Immature natural killer cell (primary cell): ENCODE results near the gene BAHD1. TPM values are rescaled to one million over a fixed set of nuclear protein-coding genes. Genes with fewer than 3 reads are reported as not detected.

Source experiments
- DNase-seq, 3 donors: peaks; one replicate each; pipeline ENCODE4 v3.0.0; 2022; ENCODE audit warnings: mixed read lengths in 1 of 3
- H3K27ac Mint-ChIP-seq, 6 donors: one replicate each; pipeline ENCODE4 v1.8.0; 2020; ENCODE audit warnings: mixed read lengths in 6 of 6, mild to moderate bottlenecking in 5 of 6, inconsistent platforms in 4 of 6, moderate library complexity in 3 of 6
- H3K27me3 Mint-ChIP-seq, 3 donors: one replicate each; pipeline ENCODE4 v1.8.0; 2020 to 2021; ENCODE audit warnings: low read depth in 3 of 3, mild to moderate bottlenecking in 3 of 3, mixed read lengths in 3 of 3, moderate library complexity in 3 of 3, inconsistent platforms in 1 of 3
- H3K36me3 Mint-ChIP-seq, 3 donors: one replicate each; pipeline ENCODE4 v1.8.0; 2020; ENCODE audit warnings: mixed read lengths in 3 of 3, inconsistent platforms in 2 of 3, mild to moderate bottlenecking in 2 of 3
- H3K4me1 Mint-ChIP-seq, 2 donors: one replicate each; pipeline ENCODE4 v1.8.0; 2020; ENCODE audit warnings: inconsistent platforms in 2 of 2, mild to moderate bottlenecking in 2 of 2, mixed read lengths in 2 of 2, moderate library complexity in 1 of 2
- H3K4me3 Mint-ChIP-seq, 5 donors: one replicate each; pipeline ENCODE4 v1.8.0; 2020; ENCODE audit warnings: mild to moderate bottlenecking in 5 of 5, mixed read lengths in 5 of 5, inconsistent platforms in 3 of 5, moderate library complexity in 3 of 5
- H3K9me3 Mint-ChIP-seq, 6 donors: one replicate each; pipeline ENCODE4 v1.8.0; 2020; ENCODE audit warnings: mild to moderate bottlenecking in 6 of 6, mixed read lengths in 6 of 6, inconsistent platforms in 4 of 6, moderate library complexity in 3 of 6
- polyA plus RNA-seq, 3 donors: library from polyadenylated mRNA; unstranded; fragments of 300-500 nt; fragmentation: Illumina TruSeq; gene quantifications; one replicate each; pipeline ENCODE4 v1.2.3, GENCODE V29; 2021

Gene BAHD1
- polyA plus RNA-seq, 3 donors from 2014 or later: 2.1 to 6.1 (median 3.4) TPM

- Mint-ChIP-seq H3K9me3 (no peaks in the 10 kb centered on the region), H3K4me3 (peak within 1 kb of the TSS; percentile 85 to 93 (median 88)), H3K4me1 (peaks cover 15 to 18% of the 10 kb centered on the region in 2 donors), H3K27ac (peak within 1 kb of the TSS; percentile 75 to 94 (median 86)), H3K36me3 (peaks cover 0 to 5% (median 0%) of the 10 kb centered on the region in 3 donors), H3K27me3 (no peaks in the 10 kb centered on the region)
- DNase-seq: peak; percentile 67 to 70 (median 68)
These were observed 29.8 kb downstream of the BAHD1 start, which contains the start of gene CHST14 for GRCh38 chr15:40470423-40471104. TSS of gene CHST14 (plus strand) at chr15:40470984. CDS start at chr15:40471214, 230 bp downstream.

- DNase-seq: peak; percentile 48 to 66 (median 57)
- H3K27ac Mint-ChIP-seq: peak overlapping the region; percentile 75 to 94 (median 85)
- peak overlapping the region; percentile 85 to 93 (median 88) for H3K4me3 Mint-ChIP-seq
- peaks cover 15 to 18% of the 10 kb centered on the region in 2 donors for H3K4me1 Mint-ChIP-seq
- no peaks in the 10 kb centered on the region for H3K27me3 Mint-ChIP-seq
- H3K36me3 Mint-ChIP-seq: peaks cover 0 to 5% (median 0%) of the 10 kb centered on the region in 3 donors
- no peaks in the 10 kb centered on the region for H3K9me3 Mint-ChIP-seq
These were observed 30.5 kb downstream of the BAHD1 start for GRCh38 chr15:40471105-40471807.

- Mint-ChIP-seq H3K4me1 (peaks cover 15 to 18% of the 10 kb centered on the region in 2 donors), H3K27me3 (no peaks in the 10 kb centered on the region), H3K27ac (peak overlapping the region; percentile 75 to 94 (median 85)), H3K36me3 (peaks cover 0 to 2% (median 0%) of the 10 kb centered on the region in 3 donors), H3K4me3 (peak overlapping the region; percentile 85 to 93 (median 88)), H3K9me3 (no peaks in the 10 kb centered on the region)
- no peak for DNase-seq
These were observed 31.0 kb downstream of the BAHD1 start for GRCh38 chr15:40471808-40472150.

GRCh38 chr15:40472171-40472727 is 31.5 kb downstream of the BAHD1 start:
- peak overlapping the region; percentile 85 to 93 (median 88) for H3K4me3 Mint-ChIP-seq
- H3K4me1 Mint-ChIP-seq: peaks cover 15 to 18% of the 10 kb centered on the region in 2 donors
- peak overlapping the region in 5 of 6 donors; percentile 23 to 94 (median 40) for H3K27ac Mint-ChIP-seq
- H3K9me3 Mint-ChIP-seq: no peaks in the 10 kb centered on the region
- no peak for DNase-seq
- no peaks in the 10 kb centered on the region for H3K36me3 Mint-ChIP-seq
- H3K27me3 Mint-ChIP-seq: no peaks in the 10 kb centered on the region

GRCh38 chr15:40474581-40474980 is 33.8 kb downstream of the BAHD1 start:
- Mint-ChIP-seq H3K4me1 (peaks cover 15 to 18% of the 10 kb centered on the region in 2 donors), H3K27ac (peak overlapping the region in 3 of 6 donors; percentile 10 to 67 (median 42)), H3K36me3 (no peaks in the 10 kb centered on the region), H3K9me3 (no peaks in the 10 kb centered on the region), H3K4me3 (no peak overlapping the region), H3K27me3 (peaks cover 0 to 3% (median 0%) of the 10 kb centered on the region in 3 donors)
- no peak for DNase-seq

GRCh38 chr15:40477642-40478327 is 37.0 kb downstream of the BAHD1 start:
- Mint-ChIP-seq H3K9me3 (no peaks in the 10 kb centered on the region), H3K27ac (no peak overlapping the region), H3K36me3 (no peaks in the 10 kb centered on the region), H3K27me3 (peaks cover 0 to 8% (median 2%) of the 10 kb centered on the region in 3 donors), H3K4me3 (no peak overlapping the region), H3K4me1 (peaks cover 4% of the 10 kb centered on the region in 2 donors)
- DNase-seq: no peak

- no peaks in the 10 kb centered on the region for H3K9me3 Mint-ChIP-seq
- H3K36me3 Mint-ChIP-seq: no peaks in the 10 kb centered on the region
- DNase-seq: no peak
- H3K27ac Mint-ChIP-seq: no peak overlapping the region
- no peak overlapping the region for H3K4me3 Mint-ChIP-seq
- peaks cover 0 to 8% (median 4%) of the 10 kb centered on the region in 3 donors for H3K27me3 Mint-ChIP-seq
- no peaks in the 10 kb centered on the region for H3K4me1 Mint-ChIP-seq
These were observed 38.3 kb downstream of the BAHD1 start for GRCh38 chr15:40479024-40479423.

- no peak for DNase-seq
- Mint-ChIP-seq H3K9me3 (no peaks in the 10 kb centered on the region), H3K27me3 (peaks cover 1 to 8% (median 4%) of the 10 kb centered on the region in 3 donors), H3K4me1 (no peaks in the 10 kb centered on the region), H3K4me3 (no peak overlapping the region), H3K36me3 (no peaks in the 10 kb centered on the region), H3K27ac (peak overlapping the region in 1 of 6 donors; percentile 17)
These were observed 40.8 kb downstream of the BAHD1 start for GRCh38 chr15:40481341-40482074.

- no peaks in the 10 kb centered on the region for H3K9me3 Mint-ChIP-seq
- no peak overlapping the region for H3K4me3 Mint-ChIP-seq
- DNase-seq: no peak
- no peaks in the 10 kb centered on the region for H3K36me3 Mint-ChIP-seq
- peak overlapping the region in 1 of 6 donors; percentile 1 for H3K27ac Mint-ChIP-seq
- H3K27me3 Mint-ChIP-seq: peaks cover 1 to 4% (median 4%) of the 10 kb centered on the region in 3 donors
- no peaks in the 10 kb centered on the region for H3K4me1 Mint-ChIP-seq
These were observed 43.2 kb downstream of the BAHD1 start for GRCh38 chr15:40483919-40484318.

GRCh38 chr15:40486066-40486770 is 45.5 kb downstream of the BAHD1 start:
- H3K27me3 Mint-ChIP-seq: peaks cover 0 to 2% (median 1%) of the 10 kb centered on the region in 3 donors
- H3K9me3 Mint-ChIP-seq: no peaks in the 10 kb centered on the region
- no peaks in the 10 kb centered on the region for H3K4me1 Mint-ChIP-seq
- H3K4me3 Mint-ChIP-seq: peak overlapping the region in 2 of 5 donors; percentile 42 to 48
- no peak for DNase-seq
- peak overlapping the region in 1 of 6 donors; percentile 21 for H3K27ac Mint-ChIP-seq
- no peaks in the 10 kb centered on the region for H3K36me3 Mint-ChIP-seq

- Mint-ChIP-seq H3K4me3 (no peak overlapping the region), H3K27ac (no peak overlapping the region), H3K27me3 (peaks cover 0 to 9% (median 1%) of the 10 kb centered on the region in 3 donors), H3K9me3 (no peaks in the 10 kb centered on the region), H3K4me1 (no peaks in the 10 kb centered on the region), H3K36me3 (no peaks in the 10 kb centered on the region)
- no peak for DNase-seq
These were observed 47.3 kb downstream of the BAHD1 start for GRCh38 chr15:40487816-40488682.
